GM19455 (cell line): ENCODE measurements around the gene KDM4B.
"Not testable (repeated sequence)": the region's sequence is repeated elsewhere in the genome, so short reads cannot be mapped to it uniquely, and the experiment has no call there.

Source experiments
- ATAC-seq: cut with Tn5 transposase; IDR thresholded peaks from one replicate; pipeline ENCODE4 v1.9.1; 2021; ENCODE audit not compliant: unreplicated experiment

KDM4B gene

DNA sequence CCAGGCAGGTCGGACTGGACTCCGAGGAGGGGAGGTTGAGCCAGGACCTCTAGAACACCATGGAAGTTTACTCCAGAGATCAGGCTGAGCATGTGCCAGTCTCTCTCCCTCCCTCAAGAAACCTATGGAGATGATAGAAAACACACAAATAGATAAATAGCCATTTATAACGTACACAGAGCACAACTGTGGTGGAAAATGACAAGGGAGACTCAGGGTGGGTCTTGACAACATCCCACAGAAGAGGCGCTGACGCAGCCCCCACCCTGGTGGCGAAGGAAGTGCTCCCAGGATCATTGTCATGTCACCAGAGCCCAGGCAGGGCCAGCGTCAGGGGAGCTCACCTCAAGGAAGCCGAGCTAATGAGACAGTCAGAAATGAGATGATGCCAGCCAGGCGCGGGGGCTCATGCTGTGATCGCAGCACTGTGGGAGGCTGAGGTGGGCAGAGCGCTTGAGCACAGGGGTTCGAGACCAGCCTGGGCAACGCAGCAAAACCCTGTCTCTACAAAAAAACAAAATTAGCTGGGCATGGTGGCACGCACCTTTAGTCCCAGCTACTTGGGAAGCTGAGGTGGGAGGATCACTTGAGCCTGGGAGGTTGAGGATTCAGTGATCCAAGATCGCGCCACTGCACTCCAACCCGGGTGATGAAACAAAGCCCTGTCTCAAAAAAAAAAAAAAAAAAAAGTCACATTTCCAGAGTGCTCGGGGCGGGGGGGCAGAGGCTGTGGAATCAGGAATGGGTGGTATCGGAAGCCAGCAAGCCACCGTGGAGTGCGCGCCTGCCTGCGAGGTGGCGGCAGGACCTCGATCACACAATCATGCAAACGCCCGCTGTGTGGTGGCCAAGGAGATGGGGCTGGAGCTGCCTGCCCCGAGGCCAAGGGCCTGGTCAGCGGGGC lies 178.4 kb downstream of the KDM4B start:
- ATAC-seq: no peak

DNA sequence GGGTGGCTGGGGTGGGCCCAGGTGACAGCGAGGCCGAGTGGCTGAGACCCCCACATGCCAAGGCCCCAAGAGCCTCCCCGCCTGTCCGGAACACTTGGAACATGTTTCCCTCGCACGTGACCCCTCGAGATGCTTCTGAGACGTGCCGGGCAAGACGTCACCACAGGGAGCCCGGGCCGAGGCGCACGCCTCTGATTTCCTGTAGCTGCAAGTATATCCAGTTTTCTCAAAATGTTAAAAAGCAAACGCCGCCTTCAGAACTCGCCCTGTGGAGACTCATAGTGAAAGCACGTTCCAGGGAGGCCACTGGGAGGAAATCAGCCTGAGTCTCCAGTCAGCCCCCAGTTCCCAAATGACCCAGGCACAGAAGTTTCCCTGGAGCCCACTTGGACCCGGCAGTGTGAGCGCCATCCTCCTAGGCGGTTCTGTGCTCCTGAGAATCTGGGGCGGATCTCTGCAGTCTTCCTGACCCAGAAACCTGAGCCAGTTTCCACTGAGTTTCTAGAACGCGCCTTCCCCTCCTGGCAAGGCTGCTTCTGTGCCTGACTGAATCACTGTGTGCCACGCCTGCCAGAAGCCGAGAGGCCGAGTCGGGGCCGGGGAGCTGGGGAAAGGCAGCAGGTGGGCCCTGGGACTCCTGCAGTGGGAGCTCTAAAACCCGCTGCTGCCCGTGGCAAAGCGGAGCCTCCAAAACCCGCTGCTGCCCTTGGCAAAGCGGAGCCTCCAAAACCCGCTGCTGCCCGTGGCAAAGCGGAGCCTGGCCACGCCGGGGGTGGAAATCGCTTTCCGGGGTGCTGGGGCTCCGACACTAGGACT lies 179.3 kb downstream of the KDM4B start:
- no peak for ATAC-seq

DNA sequence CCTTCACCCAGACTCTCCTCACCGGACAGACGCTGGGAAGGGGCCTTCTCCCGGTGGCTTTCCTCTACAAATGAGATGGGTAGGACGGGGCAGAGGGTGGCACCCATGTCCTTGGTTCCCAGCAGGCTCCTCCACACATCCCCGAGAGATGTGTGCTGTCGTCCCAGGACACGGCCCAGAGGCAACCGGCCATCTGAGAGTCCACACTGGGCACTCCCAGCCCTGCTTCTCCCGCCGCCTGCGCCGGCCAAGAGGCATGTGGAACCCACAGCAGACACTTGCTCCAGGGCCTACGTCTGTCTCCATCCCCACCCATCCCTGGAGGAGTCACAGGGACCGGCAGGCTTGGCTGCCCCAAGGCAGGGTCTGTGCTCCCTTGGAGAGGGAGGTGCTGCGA lies 179.9 kb downstream of the KDM4B start:
- ATAC-seq: no peak

DNA sequence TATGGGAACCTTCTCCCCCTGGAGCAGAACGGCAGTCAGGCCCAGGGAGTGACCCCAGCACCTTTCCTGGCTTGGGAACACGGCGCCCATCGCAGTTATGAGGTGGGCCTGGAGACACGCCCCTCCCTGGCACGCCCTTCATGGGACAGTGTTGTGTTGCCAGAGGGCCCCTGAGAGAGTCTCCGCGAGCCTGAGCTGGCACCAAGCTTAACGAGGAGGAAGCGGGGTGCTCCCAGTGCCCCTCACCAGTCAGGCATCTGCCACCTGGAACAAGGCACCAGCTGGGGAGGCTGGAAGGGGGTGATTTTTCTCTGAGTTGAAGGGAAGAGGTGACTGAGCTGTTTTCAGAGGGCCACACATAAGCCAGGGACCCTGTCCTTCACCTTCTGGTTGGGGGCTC lies 180.6 kb downstream of the KDM4B start:
- ATAC-seq: no peak

DNA sequence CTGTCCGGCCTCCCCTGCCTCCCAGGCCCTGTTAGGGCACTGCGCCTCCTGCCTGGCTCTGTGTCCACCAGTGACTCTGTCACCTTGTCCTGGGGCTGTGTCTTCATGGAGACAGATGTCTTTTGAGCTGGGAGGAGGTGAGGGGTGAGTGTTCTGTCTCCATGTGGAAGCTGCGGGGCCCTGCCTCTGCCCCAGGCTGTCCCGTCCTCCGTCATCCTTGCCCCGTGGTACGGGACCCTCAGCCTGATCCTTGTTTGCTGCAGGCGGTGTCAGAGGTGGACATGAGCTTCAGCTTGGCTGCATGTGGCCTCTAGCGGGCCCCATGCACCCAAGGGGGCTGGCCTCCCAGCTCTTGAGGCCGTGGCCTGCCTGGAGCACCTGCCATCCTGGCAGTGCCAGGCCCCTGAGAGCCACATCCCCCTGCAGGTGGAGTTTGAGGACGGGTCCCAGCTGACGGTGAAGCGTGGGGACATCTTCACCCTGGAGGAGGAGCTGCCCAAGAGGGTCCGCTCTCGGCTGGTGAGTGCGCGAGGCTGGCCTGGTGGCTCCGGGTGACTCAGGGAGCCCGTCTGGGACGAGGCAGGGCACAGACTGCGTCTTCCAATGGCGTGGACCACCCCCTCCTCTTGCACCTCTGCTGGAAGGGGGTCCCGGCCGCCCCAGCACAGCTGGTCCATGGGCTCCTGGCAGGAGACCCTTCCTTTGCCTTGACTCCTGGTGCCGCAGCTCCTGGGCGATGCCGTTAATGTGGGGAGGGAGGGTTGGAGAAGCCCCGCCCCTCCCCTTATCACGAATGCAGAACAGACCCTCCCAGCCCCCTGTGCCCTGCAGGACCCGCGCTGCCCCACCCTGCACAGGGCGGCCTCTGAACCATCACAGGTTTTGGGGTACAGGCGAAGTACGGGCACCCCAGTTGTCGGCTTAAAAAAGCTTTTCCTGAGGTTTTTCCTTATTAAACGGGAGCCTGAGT lies 181.3 kb downstream of the KDM4B start:
- no peak for ATAC-seq

DNA sequence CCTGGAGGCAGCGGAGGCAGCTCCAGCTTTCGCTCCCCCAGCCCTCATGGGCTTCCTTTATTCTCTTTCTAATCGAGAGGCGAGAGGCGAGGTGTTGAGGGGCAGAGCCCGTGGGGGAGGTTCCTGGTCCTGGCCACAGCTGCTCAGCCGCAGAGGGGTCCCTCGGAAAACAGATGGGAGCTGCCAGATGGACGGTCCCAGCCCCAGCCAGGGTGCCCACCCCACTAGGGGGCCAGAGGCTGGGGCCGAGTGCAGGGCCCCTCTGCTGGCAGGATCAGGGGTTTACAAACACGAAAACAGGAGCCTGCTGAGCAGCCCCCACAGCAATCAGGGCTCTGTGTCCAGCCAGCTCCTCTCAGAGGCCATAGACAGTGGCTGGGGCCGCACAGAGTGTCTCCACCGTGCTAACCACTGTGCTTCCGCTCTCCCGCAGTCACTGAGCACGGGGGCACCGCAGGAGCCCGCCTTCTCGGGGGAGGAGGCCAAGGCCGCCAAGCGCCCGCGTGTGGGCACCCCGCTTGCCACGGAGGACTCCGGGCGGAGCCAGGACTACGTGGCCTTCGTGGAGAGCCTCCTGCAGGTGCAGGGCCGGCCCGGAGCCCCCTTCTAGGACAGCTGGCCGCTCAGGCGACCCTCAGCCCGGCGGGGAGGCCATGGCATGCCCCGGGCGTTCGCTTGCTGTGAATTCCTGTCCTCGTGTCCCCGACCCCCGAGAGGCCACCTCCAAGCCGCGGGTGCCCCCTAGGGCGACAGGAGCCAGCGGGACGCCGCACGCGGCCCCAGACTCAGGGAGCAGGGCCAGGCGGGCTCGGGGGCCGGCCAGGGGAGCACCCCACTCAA lies 182.2 kb downstream of the KDM4B start:
- no peak for ATAC-seq

DNA sequence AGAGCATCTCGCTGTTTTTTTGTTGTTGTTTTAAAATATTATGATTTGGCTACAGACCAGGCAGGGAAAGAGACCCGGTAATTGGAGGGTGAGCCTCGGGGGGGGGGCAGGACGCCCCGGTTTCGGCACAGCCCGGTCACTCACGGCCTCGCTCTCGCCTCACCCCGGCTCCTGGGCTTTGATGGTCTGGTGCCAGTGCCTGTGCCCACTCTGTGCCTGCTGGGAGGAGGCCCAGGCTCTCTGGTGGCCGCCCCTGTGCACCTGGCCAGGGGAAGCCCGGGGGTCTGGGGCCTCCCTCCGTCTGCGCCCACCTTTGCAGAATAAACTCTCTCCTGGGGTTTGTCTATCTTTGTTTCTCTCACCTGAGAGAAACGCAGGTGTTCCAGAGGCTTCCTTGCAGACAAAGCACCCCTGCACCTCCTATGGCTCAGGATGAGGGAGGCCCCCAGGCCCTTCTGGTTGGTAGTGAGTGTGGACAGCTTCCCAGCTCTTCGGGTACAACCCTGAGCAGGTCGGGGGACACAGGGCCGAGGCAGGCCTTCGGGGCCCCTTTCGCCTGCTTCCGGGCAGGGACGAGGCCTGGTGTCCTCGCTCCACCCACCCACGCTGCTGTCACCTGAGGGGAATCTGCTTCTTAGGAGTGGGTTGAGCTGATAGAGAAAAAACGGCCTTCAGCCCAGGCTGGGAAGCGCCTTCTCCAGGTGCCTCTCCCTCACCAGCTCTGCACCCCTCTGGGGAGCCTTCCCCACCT lies 183.3 kb downstream of the KDM4B start:
- no peak for ATAC-seq

DNA sequence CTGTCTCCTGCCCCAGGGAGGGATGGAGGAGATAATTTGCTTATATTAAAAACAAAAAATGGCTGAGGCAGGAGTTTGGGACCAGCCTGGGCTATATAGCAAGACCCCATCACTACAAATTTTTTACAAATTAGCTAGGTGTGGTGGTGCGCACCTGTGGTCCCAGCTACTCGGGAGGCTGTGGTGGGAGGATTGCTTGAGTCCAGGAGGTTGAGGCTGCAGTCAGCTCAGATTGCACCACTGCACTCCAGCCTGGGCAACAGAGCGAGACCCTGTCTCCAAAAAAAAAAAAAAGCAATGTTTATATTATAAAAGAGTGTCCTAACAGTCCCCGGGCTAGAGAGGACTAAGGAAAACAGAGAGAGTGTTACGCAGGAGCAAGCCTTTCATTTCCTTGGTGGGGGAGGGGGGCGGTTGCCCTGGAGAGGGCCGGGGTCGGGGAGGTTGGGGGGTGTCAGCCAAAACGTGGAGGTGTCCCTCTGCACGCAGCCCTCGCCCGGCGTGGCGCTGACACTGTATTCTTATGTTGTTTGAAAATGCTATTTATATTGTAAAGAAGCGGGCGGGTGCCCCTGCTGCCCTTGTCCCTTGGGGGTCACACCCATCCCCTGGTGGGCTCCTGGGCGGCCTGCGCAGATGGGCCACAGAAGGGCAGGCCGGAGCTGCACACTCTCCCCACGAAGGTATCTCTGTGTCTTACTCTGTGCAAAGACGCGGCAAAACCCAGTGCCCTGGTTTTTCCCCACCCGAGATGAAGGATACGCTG lies 184.0 kb downstream of the KDM4B start:
- ATAC-seq: no peak

DNA sequence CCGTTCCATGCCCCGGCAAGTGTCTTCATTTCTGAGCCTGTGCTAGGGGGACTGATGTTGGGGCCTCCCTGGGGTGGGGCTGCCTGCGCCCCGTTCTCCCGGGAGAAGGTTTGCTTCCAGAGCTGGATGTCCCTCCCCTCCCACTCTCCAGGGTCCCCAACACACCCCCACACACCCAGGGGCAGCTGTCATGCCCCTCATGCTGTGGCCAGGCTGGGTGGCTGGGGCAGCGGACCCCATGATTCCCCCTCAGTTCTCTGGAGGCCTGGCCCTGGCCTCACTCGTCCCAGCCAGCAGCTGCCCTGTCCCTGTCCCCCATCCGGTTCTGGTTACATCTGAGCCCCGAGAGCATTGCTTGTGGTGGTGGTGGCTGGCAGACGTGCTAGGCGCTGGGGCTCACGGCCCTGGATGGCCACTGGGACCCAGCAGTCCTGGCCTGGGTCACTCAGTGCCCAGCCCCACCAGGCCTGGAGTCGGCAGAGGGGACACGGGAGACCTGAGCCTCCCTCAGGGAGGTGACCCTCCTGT lies 184.8 kb downstream of the KDM4B start:
- ATAC-seq: no peak

DNA sequence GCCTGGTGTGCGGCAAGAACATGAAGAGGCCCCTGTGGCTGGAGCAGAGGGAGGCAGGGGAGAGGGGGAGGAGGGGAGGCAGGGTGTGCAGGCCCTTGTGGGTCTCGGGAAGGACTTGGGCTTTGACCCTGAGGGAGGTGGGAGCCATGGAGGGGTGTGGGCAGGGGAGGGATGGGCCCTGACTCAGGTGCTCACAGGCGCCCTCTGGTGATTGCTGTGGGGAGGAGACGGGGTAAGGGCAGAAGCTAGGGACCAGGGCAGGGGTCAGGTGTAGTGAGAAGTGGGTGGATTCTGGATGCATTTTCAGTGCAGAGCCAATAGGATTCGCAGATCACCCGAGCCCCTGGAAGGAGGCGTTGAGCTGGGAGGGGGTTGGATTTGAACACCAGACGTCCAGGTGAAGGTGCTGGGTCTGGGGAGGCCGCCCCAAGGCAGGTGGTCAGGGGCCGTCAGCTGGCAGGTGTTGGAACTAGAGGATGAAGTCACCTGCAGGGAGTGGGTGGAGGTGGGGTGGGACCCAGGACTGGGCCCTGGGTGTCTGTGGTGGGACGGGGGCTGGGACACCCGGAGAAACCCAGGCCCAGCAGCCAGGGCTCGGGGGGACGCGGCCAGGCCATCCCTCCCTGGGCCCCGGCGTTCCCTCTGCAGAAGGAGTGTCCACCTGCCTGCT lies 185.4 kb downstream of the KDM4B start:
- ATAC-seq: no peak

DNA sequence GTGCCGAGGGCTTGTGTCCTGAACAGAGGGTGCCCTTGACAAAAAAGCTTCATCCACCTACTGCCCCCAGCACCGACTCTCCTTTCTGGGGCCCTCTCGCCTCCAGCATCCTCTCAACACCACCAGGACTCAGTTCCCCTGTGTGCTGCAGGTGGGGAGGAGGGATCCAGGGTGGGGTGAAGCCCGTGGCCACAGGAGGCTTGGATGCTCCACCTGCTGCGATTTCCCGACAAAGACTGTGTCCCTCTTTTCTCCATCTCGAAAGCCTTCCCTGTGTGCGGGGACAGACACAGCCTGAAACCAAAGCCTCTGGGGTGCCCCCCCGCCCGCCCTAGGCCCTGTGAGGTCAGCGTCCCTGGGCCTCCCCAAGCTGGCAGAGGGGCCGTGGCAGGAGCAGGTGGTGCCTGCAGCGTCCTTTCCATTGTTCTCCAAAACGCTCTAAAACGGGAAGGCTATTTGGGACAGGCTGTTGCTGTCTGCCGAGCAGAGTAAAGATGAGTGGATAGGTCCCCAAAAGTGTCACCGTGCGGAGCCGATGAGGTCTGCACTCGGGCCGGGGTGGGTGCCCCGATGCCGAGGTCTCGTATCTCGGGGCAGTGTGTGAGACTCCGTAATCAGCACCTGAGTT lies 186.0 kb downstream of the KDM4B start:
- no peak for ATAC-seq

DNA sequence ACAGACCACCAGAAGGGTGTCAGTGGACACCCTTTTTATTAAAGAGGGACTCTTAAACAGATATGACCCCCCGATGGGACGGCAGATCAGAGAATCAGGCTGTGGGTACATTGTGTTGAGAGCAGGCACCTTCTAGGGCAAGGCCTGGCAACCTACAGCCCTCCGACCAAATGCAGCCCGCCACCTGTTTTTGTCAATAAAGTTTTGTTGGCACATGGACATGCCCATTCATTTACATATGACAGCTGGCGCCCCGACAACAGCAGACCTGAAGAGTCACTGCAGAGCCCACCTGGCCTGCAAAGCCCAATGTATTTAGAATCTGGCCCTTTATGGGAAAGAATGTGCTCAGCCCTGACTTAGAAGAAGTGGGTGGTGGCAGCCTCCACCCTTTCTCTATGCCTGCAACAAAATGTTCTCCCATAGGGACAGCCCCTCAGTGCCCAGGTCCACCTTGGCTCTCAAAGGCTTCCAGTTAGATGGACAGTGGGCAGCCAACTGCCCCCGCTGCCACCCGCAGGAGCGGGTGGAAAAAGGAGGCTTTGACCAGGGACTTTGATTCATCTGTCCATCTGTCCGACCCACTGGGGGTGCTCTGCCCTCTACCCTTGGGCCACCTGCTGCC lies 186.8 kb downstream of the KDM4B start:
- ATAC-seq: no peak

DNA sequence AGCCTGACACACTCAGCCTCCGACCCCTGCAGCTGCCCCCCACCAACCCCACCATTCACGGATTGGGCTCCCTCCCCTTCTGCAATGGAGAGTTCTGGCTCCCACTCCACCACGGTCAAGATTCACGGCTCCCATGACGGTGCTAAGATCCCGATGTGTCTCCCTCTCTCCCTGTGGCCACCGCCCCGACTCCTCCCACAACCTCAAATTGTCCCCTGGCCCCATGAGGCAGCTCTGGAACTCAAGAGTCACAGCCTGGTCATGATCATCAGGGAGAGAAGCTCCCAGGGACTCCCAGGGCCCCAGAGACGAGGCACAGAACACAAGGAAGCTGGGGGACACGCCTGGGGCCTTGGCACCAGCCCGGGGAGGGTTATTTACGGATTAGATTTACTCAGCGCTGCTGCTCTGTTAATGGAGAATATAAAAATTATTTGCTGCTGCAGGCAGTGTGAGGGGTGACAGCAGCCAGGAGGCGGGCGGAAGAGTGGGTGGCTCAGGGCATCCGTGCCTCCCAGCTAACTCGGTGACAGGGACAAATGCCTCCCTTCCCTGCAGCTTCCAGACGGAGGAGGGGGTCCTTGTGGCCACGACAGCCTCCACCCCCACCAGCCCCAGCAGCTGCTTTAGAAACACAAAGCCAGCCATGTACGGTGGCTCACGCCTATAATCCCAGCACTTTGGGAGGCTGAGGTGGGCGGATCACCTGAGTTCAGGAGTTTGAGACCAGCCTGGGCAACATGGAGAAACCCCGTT lies 187.5 kb downstream of the KDM4B start:
- no peak for ATAC-seq

DNA sequence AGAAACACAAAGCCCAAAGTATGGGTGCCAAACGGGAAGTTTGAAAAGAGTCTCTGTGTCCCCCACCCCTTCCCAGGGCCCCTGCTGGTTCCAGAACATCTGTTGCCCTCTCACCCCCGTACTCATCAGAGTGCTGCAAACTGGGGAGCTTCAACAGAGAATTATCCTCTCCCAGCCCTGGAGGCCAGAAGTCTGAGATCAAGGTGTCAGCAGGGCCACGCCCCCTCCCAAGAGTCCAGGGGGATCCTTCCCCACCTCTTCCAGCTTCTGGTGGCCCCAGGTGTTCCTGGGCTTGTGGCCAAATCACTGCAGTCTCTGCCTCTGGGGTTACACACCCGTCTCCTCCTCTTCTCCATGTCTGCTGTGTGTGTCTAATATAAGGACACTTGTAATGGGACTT lies 188.3 kb downstream of the KDM4B start:
- ATAC-seq: no peak

DNA sequence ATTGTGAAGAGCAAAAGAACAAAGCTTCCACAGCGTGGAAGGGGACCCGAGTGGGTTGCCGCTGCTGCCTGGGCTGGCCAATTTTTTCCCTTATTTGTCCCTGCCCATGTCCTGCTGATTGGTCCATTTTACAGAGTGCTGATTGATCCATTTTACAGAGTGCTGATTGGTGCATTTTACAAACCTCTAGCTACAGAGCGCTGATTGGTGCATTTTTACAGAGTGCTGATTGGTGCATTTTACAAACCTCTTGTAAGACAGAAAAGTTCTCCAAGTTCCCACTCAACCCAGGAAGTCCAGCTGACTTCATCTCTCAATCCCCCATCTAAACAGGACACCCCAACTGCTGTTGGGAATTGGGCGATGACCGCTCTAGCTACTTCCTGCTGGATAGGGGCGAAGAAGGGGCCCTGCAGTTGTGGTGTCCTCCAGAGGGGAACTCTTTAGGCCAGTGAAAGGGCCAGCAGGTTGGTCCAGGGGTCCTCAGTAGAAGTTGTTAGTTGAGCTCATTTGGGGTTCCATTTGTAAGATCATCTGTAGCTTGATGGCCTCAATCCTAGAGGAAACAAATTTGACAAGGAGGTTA lies 189.7 kb downstream of the KDM4B start:
- ATAC-seq: not testable (repeated sequence)
